ENCODE measurements around the gene HIF1A. TPM values are rescaled to one million over a fixed set of nuclear protein-coding genes. Genes with fewer than 3 reads are reported as not detected.

Gene HIF1A
- total and polyA plus RNA-seq, 2 of the 8 experiments (the other 6 are each of a cell fraction or from before 2014, with no cell fraction given), result 54.8 to 175 TPM

GRCh38 chr14:61690982-61691381, 4.3 kb upstream of the HIF1A start:
- H2AFZ ChIP-seq (ENCODE audit: low read length), result peak overlapping the region; percentile 65
- POLR2A ChIA-PET (ENCODE audit: partially characterized antibody), result interaction anchor here (0.6 to 2.2 kb wide), 4 partner anchors 11 to 191 kb away, joined by 3 to 5 read pairs (median 3); no protein-coding TSS in a partner anchor

More at GRCh38 chr14:61690982-61691381, 4.3 kb upstream of the HIF1A start:
- H3K23me2 ChIP-seq (ENCODE audit: low read depth, low read length), result peaks cover 3% of the 10 kb centered on the region
- no peak overlapping the region for H4K5ac ChIP-seq (ENCODE audit: insufficient read length, low read depth, low read length)
- no peak overlapping the region for H3K56ac ChIP-seq (replicated peaks; ENCODE audit: insufficient read length, low read depth, low read length)
- H3K18ac ChIP-seq (ENCODE audit: extremely low read depth, low read length), result no peak overlapping the region
- no peak overlapping the region for H3K9ac ChIP-seq (replicated peaks in 1 of 4; ENCODE audit: extremely low read depth in 1 of 4, low read depth in 3 of 4, low read length in 3 of 4)
- peak; percentile 13 for FAIRE-seq
- H2BK15ac ChIP-seq (ENCODE audit: low read length), result no peak overlapping the region
- no peaks in the 10 kb centered on the region for H3K27me3 ChIP-seq (replicated peaks in 1 of 4; ENCODE audit: control insufficient read depth in 3 of 4, extremely low read depth in 1 of 4, insufficient read depth in 3 of 4, low read length in 3 of 4)
- no peak overlapping the region for H2BK120ac ChIP-seq (replicated peaks; ENCODE audit: low read depth, low read length)
- H3K79me2 ChIP-seq (ENCODE audit: control insufficient read depth in 1 of 2, insufficient read depth in 2 of 2, low read length in 2 of 2), result peaks cover 2% of the 10 kb centered on the region in 2 experiments
- H4K20me1 ChIP-seq (replicated peaks in 1 of 2; ENCODE audit: control insufficient read depth in 1 of 2, insufficient read depth in 2 of 2, low read length in 2 of 2), result no peaks in the 10 kb centered on the region
- H3K4me1 ChIP-seq (replicated peaks in 1 of 4; ENCODE audit: control insufficient read depth in 3 of 4, insufficient read depth in 4 of 4, low read length in 3 of 4), result peaks cover 0 to 6% (median 0%) of the 10 kb centered on the region in 4 experiments; a peak in 3 of 7 replicates
- no peak overlapping the region for H4K91ac ChIP-seq (replicated peaks; ENCODE audit: insufficient read length, low read length)
- no peak overlapping the region for H2BK20ac ChIP-seq (ENCODE audit: low read length)
- TF ChIP-seq SAP30 (IDR thresholded peaks at IDR 0.05; ENCODE audit: insufficient read depth, insufficient replicate concordance, low read length) (no peak), USF2 (IDR thresholded peaks at IDR 0.05; ENCODE audit: low read length) (no peak), ZNF274 (IDR thresholded peaks at IDR 0.05; ENCODE audit: borderline replicate concordance, extremely low read depth, low read length) (no peak), SIRT6 (IDR thresholded peaks at IDR 0.05; ENCODE audit: low read length) (no peak), FOSL1 (IDR thresholded peaks at IDR 0.05; ENCODE audit: insufficient read depth, low read depth, low read length) (no peak), RXRA (IDR thresholded peaks at IDR 0.05; ENCODE audit: insufficient read depth, low read depth, low read length) (no peak), RNF2 (IDR thresholded peaks at IDR 0.05; ENCODE audit: borderline replicate concordance, low read depth, low read length, missing control alignments, poor library complexity, severe bottlenecking) (no peak), GABPA (IDR thresholded peaks at IDR 0.05; ENCODE audit: borderline replicate concordance, insufficient read depth, low read length) (no peak)
- no peak for DNase-seq (ENCODE audit: low read depth in 1 of 2, low spot score in 2 of 2)
- no peak overlapping the region for H2AK5ac ChIP-seq (ENCODE audit: low read depth, low read length)
- no peak overlapping the region for H3K27ac ChIP-seq (ENCODE audit: low read depth, low read length)
- H3K23ac ChIP-seq (ENCODE audit: insufficient read length), result no peak overlapping the region
- CTCF ChIA-PET (ENCODE audit: partially characterized antibody), result interaction anchor here (0.7 to 1.7 kb wide), 3 partner anchors 10 to 24 kb away, joined by 4 to 7 read pairs (median 5); no protein-coding TSS in a partner anchor
- no peak overlapping the region for H4K8ac ChIP-seq (ENCODE audit: extremely low read depth, insufficient read depth, low read length)
- no peak overlapping the region for H3K4me3 ChIP-seq (ENCODE audit: extremely low read depth in 1 of 4, insufficient read depth in 2 of 4, low read depth in 3 of 4, low read length in 4 of 4)
- no peaks in the 10 kb centered on the region for H3K36me3 ChIP-seq (ENCODE audit: control insufficient read depth in 2 of 4, insufficient read depth in 4 of 4, low read length in 3 of 4)
- no peak overlapping the region for H3K14ac ChIP-seq (ENCODE audit: insufficient read length)
- no peak overlapping the region; a peak in 1 of 4 replicates for H3K4me2 ChIP-seq (ENCODE audit: insufficient read depth in 1 of 2, low read depth in 2 of 2, low read length in 2 of 2)
- H3K79me1 ChIP-seq (ENCODE audit: low read depth, low read length), result no peaks in the 10 kb centered on the region
- no peak overlapping the region for H2BK5ac ChIP-seq (ENCODE audit: low read depth, low read length)
- 79% methylated on average over 2 of the region's 2 CpGs; no CpG with 5 or more reads in 1 of the 2 experiments for WGBS, 2 experiments (ENCODE audit: extremely low coverage in 1 of 2, insufficient coverage in 1 of 2, insufficient read length in 1 of 2, insufficient replicate concordance in 2 of 2, low coverage in 1 of 2, low lambda C conversion rate in 2 of 2, missing lambda C conversion rate in 1 of 2)
- no peak overlapping the region for H3K4ac ChIP-seq (replicated peaks; ENCODE audit: insufficient read length, low read depth, low read length)
- H2BK12ac ChIP-seq (ENCODE audit: low read depth, low read length), result peak overlapping the region; percentile 41; the same call in 1 of the 2 replicates
- no peaks in the 10 kb centered on the region for H3K9me3 ChIP-seq (ENCODE audit: insufficient read depth in 2 of 2, low read depth in 1 of 2, low read length in 1 of 2)
